Breast epithelium (tissue), 3 donors: ENCODE data around the gene CACNG4.

Experiments used
- POLR2A ChIP-seq: fragments of 450-650 bp; IDR thresholded peaks from one replicate; pipeline ENCODE4 v1.6.1; 2016; ENCODE audit warnings: antibody characterized with exemption, mild to moderate bottlenecking, moderate library complexity
- TF ChIP-seq, protein P1 (sequence below), 3 donors: fragments of 450-650 bp; IDR thresholded peaks; one replicate each; pipeline ENCODE4 v1.5.1; 2016 to 2017; ENCODE audit warnings: antibody characterized with exemption in 3 of 3, mild to moderate bottlenecking in 3 of 3, moderate library complexity in 3 of 3

DNA sequence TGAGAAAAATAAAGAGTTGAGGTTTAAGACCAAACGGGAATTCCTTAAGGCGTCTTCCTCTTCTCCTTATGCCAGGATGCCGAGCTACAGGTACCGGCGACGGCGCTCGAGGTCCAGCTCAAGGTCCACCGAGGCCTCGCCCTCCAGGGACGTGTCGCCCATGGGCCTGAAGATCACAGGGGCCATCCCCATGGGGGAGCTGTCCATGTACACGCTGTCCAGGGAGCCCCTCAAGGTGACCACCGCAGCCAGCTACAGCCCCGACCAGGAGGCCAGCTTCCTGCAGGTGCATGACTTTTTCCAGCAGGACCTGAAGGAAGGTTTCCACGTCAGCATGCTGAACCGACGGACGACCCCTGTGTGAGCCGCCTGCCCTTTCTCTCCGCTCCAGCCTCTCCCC is 66.1 kb downstream of the CACNG4 start:
- TF ChIP-seq, protein P1, sequence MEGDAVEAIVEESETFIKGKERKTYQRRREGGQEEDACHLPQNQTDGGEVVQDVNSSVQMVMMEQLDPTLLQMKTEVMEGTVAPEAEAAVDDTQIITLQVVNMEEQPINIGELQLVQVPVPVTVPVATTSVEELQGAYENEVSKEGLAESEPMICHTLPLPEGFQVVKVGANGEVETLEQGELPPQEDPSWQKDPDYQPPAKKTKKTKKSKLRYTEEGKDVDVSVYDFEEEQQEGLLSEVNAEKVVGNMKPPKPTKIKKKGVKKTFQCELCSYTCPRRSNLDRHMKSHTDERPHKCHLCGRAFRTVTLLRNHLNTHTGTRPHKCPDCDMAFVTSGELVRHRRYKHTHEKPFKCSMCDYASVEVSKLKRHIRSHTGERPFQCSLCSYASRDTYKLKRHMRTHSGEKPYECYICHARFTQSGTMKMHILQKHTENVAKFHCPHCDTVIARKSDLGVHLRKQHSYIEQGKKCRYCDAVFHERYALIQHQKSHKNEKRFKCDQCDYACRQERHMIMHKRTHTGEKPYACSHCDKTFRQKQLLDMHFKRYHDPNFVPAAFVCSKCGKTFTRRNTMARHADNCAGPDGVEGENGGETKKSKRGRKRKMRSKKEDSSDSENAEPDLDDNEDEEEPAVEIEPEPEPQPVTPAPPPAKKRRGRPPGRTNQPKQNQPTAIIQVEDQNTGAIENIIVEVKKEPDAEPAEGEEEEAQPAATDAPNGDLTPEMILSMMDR (IDR thresholded peaks at IDR 0.05): no peak
- no peak for TF ChIP-seq POLR2A
